ENCODE data around the gene PEX10. TPM values are rescaled to one million over a fixed set of nuclear protein-coding genes. Genes with fewer than 3 reads are reported as not detected.

Gene PEX10
- total RNA-seq, 1 experiment from 2014 or later: 21.9 TPM

- H3K4me3 ChIP-seq (ENCODE audit: low read depth, low read length): no peak overlapping the region
- no TSS peak for BruUV-seq (replicated peaks)
- ChIA-PET POLR2A (no interaction called here), CTCF (no interaction called here)
- Mint-ChIP-seq H3K27ac (ENCODE audit: unreplicated experiment) (no peak overlapping the region), H3K4me1 (ENCODE audit: low read depth, unreplicated experiment) (no peaks in the 10 kb centered on the region), H3K36me3 (ENCODE audit: insufficient read depth, unreplicated experiment) (no peaks in the 10 kb centered on the region), H3K27me3 (ENCODE audit: insufficient read depth, unreplicated experiment) (no peaks in the 10 kb centered on the region), H3K4me3 (ENCODE audit: unreplicated experiment) (no peak overlapping the region), H3K9me3 (ENCODE audit: unreplicated experiment) (no peaks in the 10 kb centered on the region)
- H3K36me3 ChIP-seq (ENCODE audit: control insufficient read depth, insufficient read depth, low read length): no peaks in the 10 kb centered on the region
- H3K27me3 ChIP-seq (replicated peaks; ENCODE audit: control insufficient read depth, insufficient read depth, low read length): no peaks in the 10 kb centered on the region; the same call in 1 of the 2 replicates
- DNase-seq: no peak
- H3K4me1 ChIP-seq: no peaks in the 10 kb centered on the region
- no peak for TF ChIP-seq CTCF (IDR thresholded peaks at IDR 0.05; ENCODE audit: insufficient read depth in 1 of 2, low read depth in 1 of 2, low read length in 1 of 2, severe bottlenecking in 1 of 2, unreplicated experiment in 1 of 2)
- H3K9me3 ChIP-seq: peaks cover 4% of the 10 kb centered on the region; the same call in 1 of the 2 replicates
- intact Hi-C loops (cut with micrococcal nuclease; ENCODE audit: unreplicated experiment): no loop called here
Observed at GRCh38 chr1:2426540-2426939, 14.2 kb upstream of the PEX10 start.

- CTCF ChIA-PET: no interaction called here
- DNase-seq: no peak
- POLR2A ChIA-PET: no interaction called here
Observed at GRCh38 chr1:2425892-2426291, 13.5 kb upstream of the PEX10 start.

GRCh38 chr1:2422523-2422922 lies 10.2 kb upstream of the PEX10 start:
- peaks cover 8% of the 10 kb centered on the region for H3K36me3 Mint-ChIP-seq (ENCODE audit: insufficient read depth, unreplicated experiment)
- CTCF ChIA-PET: no interaction called here
- no peak overlapping the region for H3K4me3 Mint-ChIP-seq (ENCODE audit: unreplicated experiment)
- H3K27me3 ChIP-seq (replicated peaks; ENCODE audit: control insufficient read depth, insufficient read depth, low read length): no peaks in the 10 kb centered on the region; the same call in 1 of the 2 replicates
- no peaks in the 10 kb centered on the region for H3K4me1 Mint-ChIP-seq (ENCODE audit: low read depth, unreplicated experiment)
- POLR2A ChIA-PET: no interaction called here
- intact Hi-C loops (cut with micrococcal nuclease; ENCODE audit: unreplicated experiment): no loop called here
- H3K4me1 ChIP-seq: no peaks in the 10 kb centered on the region
- no peaks in the 10 kb centered on the region for H3K9me3 Mint-ChIP-seq (ENCODE audit: unreplicated experiment)
- no peak overlapping the region for H3K27ac Mint-ChIP-seq (ENCODE audit: unreplicated experiment)
- no peak for TF ChIP-seq CTCF (IDR thresholded peaks at IDR 0.05; ENCODE audit: insufficient read depth in 1 of 2, low read depth in 1 of 2, low read length in 1 of 2, severe bottlenecking in 1 of 2, unreplicated experiment in 1 of 2)
- no peaks in the 10 kb centered on the region for H3K36me3 ChIP-seq (ENCODE audit: control insufficient read depth, insufficient read depth, low read length)
- H3K27me3 Mint-ChIP-seq (ENCODE audit: insufficient read depth, unreplicated experiment): peaks cover 9% of the 10 kb centered on the region
- no peak overlapping the region for H3K4me3 ChIP-seq (ENCODE audit: low read depth, low read length)
- DNase-seq: no peak
- no peaks in the 10 kb centered on the region for H3K9me3 ChIP-seq
- BruUV-seq (replicated peaks): no TSS peak

More at GRCh38 chr1:2425892-2426291, 13.5 kb upstream of the PEX10 start:
- peaks cover 4% of the 10 kb centered on the region; the same call in 1 of the 2 replicates for H3K9me3 ChIP-seq
- no peaks in the 10 kb centered on the region for H3K4me1 ChIP-seq
- TF ChIP-seq CTCF (IDR thresholded peaks at IDR 0.05; ENCODE audit: insufficient read depth in 1 of 2, low read depth in 1 of 2, low read length in 1 of 2, severe bottlenecking in 1 of 2, unreplicated experiment in 1 of 2): no peak
- intact Hi-C loops (cut with micrococcal nuclease; ENCODE audit: unreplicated experiment): no loop called here
- no peaks in the 10 kb centered on the region for H3K36me3 ChIP-seq (ENCODE audit: control insufficient read depth, insufficient read depth, low read length)
- no peaks in the 10 kb centered on the region for H3K36me3 Mint-ChIP-seq (ENCODE audit: insufficient read depth, unreplicated experiment)
- no peak overlapping the region for H3K4me3 Mint-ChIP-seq (ENCODE audit: unreplicated experiment)
- no peaks in the 10 kb centered on the region for H3K27me3 Mint-ChIP-seq (ENCODE audit: insufficient read depth, unreplicated experiment)
- H3K9me3 Mint-ChIP-seq (ENCODE audit: unreplicated experiment): no peaks in the 10 kb centered on the region
- no peaks in the 10 kb centered on the region for H3K4me1 Mint-ChIP-seq (ENCODE audit: low read depth, unreplicated experiment)
- no peak overlapping the region for H3K4me3 ChIP-seq (ENCODE audit: low read depth, low read length)
- H3K27me3 ChIP-seq (replicated peaks; ENCODE audit: control insufficient read depth, insufficient read depth, low read length): no peaks in the 10 kb centered on the region; the same call in 1 of the 2 replicates
- BruUV-seq (replicated peaks): no TSS peak
- no peak overlapping the region for H3K27ac Mint-ChIP-seq (ENCODE audit: unreplicated experiment)
